SIG-M5 treated with dmso at 0.1 percent for 504 hours (cell line): ENCODE measurements around the gene STARD9.
"Not testable (repeated sequence)": the region's sequence is repeated elsewhere in the genome, so short reads cannot be mapped to it uniquely, and the experiment has no call there.

Source experiments
- DNase-seq: peaks from one replicate; lab custom pipeline; 2025; ENCODE audit not compliant: unreplicated experiment; lab: John Stamatoyannopoulos, UW

The STARD9 gene

DNA sequence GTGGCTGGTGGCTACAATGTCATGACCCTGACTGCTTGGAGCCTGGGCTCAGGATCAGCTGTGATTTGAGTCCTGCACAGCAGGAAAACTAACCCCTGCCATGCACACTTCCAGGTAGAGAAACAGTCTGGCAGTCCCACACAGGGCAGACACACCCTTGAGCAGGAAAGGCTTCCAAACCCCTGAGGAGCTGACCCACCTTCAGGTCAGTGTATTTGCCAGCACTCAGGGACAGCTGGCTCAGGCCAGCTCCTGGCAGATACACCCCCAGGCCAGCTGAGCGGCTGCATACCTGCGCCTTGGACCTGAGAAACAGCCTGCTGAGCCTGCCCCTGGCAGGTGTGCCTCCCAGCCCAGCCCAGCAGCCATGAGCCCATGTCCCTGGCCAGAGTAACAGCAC is 183.7 kb downstream of the STARD9 start:
- DNase-seq, result no peak

DNA sequence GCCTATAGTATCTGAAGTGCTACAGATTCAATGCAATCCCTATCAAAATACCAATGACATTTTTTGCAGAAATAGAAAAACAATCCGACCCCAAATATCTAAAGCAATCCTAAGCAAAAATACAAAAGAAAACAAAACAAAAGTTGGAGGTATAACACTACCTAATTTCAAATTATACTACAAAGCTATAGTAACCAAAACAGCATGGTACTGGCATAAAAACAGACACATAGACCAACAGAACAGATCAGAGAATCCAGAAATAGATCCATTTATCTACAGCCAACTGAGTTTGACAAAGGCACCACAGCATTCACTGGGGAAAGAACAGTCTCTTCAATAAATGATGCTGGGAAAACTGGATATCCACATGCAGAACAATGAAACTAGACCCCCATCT is 185.4 kb downstream of the STARD9 start:
- no peak for DNase-seq

DNA sequence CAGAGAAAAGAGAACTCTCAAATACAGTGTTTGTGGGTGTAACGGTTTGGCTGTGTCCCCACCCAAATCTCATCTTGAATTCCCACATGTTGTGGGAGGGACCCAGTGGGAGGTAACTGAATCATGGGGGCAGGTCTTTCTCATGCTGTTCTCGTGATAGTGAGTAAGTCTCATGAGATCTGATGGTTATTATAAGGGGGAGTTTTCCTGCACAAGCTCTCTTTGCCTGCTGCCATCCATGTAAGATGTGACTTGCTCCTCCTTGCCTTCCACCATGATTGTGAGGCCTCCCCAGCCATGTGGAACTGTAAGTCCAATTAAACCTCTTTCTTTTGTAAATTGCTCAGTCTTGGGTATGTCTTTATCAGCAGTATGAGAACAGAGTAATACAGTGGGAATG is 186.4 kb downstream of the STARD9 start:
- DNase-seq, result not testable (repeated sequence)

DNA sequence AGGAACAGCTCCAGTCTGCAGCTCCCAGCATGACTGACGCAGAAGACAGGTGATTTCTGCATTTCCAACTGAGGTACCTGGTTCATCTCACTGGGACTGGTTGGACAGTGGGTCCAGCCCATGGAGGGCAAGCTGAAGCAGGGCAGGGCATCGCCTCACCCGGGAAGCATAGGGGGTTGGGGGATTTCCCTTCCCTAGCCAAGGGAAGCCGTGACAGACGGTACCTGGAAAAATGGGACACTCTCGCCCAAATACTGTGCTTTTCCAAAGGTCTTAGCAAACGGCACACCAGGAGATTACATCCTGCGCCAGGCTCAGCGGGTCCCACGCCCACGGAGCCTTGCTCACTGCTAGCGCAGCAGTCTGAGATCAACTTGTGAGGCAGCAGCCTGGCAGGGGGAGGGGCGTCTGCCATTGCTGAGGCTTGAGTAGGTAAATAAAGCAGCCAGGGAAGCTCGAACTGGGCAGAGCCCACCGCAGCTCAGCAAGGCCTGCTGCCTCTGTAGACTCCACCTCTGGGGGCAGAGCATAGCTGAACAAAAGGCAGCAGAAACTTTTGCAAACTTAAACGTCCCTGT is 188.8 kb downstream of the STARD9 start:
- not testable (repeated sequence) for DNase-seq

DNA sequence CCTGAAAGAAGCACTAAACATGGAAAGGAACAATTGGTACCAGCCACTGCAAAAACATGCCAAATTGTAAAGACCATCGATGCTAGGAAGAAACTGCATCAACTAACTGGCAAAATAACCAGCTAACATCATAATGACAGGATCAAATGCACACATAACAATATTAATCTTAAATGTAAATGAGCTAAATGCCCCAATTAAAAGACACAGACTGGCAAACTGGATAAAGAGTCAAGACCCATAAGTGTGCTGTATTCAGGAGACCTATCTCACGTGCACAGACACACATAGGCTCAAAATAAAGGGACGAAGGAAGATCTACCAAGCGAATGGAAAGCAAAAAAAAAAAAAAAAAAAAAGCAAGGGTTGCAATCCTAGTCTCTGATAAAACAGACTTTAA is 190.7 kb downstream of the STARD9 start:
- not testable (repeated sequence) for DNase-seq
